Activated T-helper 1 cell treated with anti-CD3 and anti-CD28 coated beads, Interleukin-12 subunit alpha, Interleukin-12 subunit beta, Interleukin-2, Interleukin-4 antibody, amounts not matched to agents 30 ng/mL and 10 ng/mL and 1 ng/mL, durations not matched to agents 14 hours and 24 hours and 36 hours (primary cell): ENCODE results near the gene TOX3. TPM values are rescaled to one million over a fixed set of nuclear protein-coding genes. Genes with fewer than 3 reads are reported as not detected.

Source experiments
- DNase-seq: peaks from one replicate; pipeline ENCODE4 v3.0.0; 2021; ENCODE audit warnings: low spot score
- H3K27ac Mint-ChIP-seq: one replicate; pipeline ENCODE4 v1.8.0; 2021; ENCODE audit warnings: mild to moderate bottlenecking, mixed read lengths
- H3K27me3 Mint-ChIP-seq: one replicate; pipeline ENCODE4 v1.8.0; 2022; ENCODE audit warnings: mild to moderate bottlenecking, moderate library complexity, mixed read lengths; ENCODE audit not compliant: insufficient read depth
- H3K36me3 Mint-ChIP-seq: one replicate; pipeline ENCODE4 v1.8.0; 2021; ENCODE audit warnings: low read depth, mixed read lengths
- H3K4me1 Mint-ChIP-seq: one replicate; pipeline ENCODE4 v1.8.0; 2021; ENCODE audit warnings: low read depth, mixed read lengths
- H3K4me3 Mint-ChIP-seq: one replicate; pipeline ENCODE4 v1.8.0; 2021; ENCODE audit warnings: mild to moderate bottlenecking, moderate library complexity, mixed read lengths
- H3K9me3 Mint-ChIP-seq: one replicate; pipeline ENCODE4 v1.8.0; 2021; ENCODE audit warnings: mixed read lengths
- intact Hi-C: fragments of 100-400 bp; cut with micrococcal nuclease; formaldehyde crosslinking; loops from one replicate; pipeline ENCODE4 v1.15.1; 2024
- total RNA-seq: library from RNA; stranded (reverse); gene quantifications from 2 replicates; pipeline ENCODE4 v1.2.3, GENCODE V29; 2022

Gene TOX3
- total RNA-seq, 1 donor from 2014 or later = not detected

DNA sequence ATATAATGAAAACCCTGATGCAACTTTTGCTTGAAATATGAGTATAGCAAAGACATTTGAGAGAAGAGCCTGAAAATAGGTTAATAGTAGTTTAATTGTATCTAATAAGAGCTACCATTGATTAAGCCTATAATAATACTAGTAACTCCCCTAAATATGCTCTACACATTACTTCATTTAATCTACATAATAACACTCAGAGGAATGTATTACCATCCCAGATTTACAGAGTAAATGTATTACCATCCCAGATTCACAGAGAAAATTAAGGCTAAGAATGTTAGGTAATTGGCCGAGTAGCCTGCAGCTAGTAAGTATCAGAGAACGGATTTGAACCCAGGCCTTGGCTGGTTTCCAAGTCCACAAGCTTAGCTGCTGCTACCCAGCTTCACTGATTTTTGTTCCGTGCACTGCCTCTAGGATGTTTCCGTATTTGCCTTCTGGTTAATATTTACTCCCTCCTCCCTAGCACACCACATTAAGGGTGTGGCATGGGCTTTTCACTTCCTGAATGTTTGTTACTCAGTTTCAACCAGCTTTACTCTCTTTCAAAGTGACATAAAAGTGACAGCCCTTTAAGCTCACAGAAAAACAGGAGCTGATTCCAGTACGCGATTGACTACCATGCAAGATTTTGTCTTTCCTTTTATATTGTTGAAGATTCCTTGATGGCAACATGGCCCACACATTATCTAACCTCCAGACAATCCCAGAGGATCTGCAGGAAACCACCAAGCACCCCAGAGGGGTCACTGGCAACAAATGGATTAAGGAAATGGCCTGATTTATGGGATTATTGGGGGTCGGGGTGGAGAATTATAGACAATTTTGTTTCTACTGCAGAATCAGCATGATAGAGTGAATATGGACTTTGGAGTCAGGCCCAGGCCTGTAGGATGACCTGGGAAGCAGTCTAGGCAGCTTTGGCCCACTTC lies 26.7 kb upstream of the TOX3 start:
- no peaks in the 10 kb centered on the region for H3K9me3 Mint-ChIP-seq
- no peak overlapping the region for H3K4me3 Mint-ChIP-seq

DNA sequence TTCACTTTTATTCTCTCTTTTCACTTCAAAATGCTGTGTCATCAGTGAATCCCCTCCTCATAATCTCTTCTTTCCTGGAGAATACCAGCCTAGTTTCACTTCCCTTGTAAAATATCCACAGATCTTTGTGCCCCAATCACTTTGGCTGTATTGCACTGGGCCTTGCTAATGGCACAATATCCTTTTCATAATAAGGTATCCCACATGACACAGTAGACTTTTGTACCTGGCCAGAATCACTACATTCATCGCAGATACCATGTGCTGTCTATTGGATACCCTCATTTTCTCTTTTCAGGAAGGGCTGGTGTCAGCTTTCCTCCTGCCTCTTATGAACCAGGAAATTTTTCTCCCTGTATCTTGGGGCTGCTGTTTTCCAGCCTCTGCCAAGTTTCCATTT lies 25.7 kb upstream of the TOX3 start:
- no peak for DNase-seq
- intact Hi-C loops = no loop called here
- Mint-ChIP-seq H3K27me3 (no peaks in the 10 kb centered on the region), H3K9me3 (no peaks in the 10 kb centered on the region), H3K4me1 (no peaks in the 10 kb centered on the region), H3K27ac (no peak overlapping the region), H3K4me3 (no peak overlapping the region), H3K36me3 (no peaks in the 10 kb centered on the region)

More for the DNA sequence above, 26.7 kb upstream of the TOX3 start:
- intact Hi-C loops = no loop called here
- Mint-ChIP-seq H3K36me3 (no peaks in the 10 kb centered on the region), H3K27ac (no peak overlapping the region), H3K27me3 (no peaks in the 10 kb centered on the region), H3K4me1 (no peaks in the 10 kb centered on the region)
- no peak for DNase-seq

DNA sequence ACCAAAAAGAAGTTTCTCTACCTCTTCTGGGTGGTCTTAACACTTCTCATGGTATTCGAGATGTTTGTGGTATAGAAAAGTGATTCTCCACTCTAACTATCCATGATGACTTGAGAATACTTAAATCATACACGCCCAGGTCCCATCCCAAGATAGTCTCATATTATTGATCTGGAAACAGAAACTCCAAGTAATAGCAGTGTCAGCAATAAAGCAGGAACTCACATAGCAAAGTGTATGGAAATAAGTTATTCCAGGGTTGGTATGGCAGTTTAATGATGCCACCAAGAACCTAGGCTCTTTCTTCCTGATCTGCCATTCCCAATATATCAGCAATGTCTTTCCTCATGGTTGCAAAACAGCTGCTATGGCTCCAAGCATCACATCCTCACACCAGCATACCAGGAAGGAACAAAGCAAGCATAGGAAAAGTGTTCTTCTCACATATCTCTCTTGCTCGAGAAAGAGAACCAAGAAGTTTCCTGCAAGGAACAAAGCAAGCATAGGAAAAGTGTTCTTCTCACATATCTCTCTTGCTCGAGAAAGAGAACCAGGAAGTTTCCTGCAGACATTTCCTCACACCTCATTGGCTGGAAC lies 23.6 kb upstream of the TOX3 start:
- intact Hi-C loops = no loop called here
- Mint-ChIP-seq H3K27ac (no peak overlapping the region), H3K36me3 (no peaks in the 10 kb centered on the region), H3K27me3 (no peaks in the 10 kb centered on the region), H3K4me3 (no peak overlapping the region), H3K9me3 (no peaks in the 10 kb centered on the region), H3K4me1 (no peaks in the 10 kb centered on the region)
- no peak for DNase-seq

DNA sequence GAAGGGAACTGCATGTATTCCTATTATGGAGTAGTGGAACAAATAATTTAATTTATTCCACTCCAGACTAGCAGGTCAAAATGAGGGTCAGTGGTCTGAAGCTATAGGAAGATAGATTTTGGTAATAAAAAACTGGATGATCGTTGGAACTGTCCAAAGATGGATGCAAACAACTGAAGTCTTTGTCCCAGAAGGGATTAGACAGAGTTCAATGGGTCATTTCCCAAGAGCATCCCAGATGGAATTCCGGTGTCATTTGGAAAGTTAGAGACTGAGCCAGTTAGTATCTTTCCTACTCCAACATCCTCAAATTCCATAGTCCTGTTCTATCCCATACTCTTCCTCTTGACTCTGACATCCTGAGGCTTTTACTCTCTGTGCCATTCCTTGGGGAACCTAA lies 22.8 kb upstream of the TOX3 start:
- Mint-ChIP-seq H3K4me1 (no peaks in the 10 kb centered on the region), H3K4me3 (no peak overlapping the region)
- intact Hi-C loops = no loop called here

DNA sequence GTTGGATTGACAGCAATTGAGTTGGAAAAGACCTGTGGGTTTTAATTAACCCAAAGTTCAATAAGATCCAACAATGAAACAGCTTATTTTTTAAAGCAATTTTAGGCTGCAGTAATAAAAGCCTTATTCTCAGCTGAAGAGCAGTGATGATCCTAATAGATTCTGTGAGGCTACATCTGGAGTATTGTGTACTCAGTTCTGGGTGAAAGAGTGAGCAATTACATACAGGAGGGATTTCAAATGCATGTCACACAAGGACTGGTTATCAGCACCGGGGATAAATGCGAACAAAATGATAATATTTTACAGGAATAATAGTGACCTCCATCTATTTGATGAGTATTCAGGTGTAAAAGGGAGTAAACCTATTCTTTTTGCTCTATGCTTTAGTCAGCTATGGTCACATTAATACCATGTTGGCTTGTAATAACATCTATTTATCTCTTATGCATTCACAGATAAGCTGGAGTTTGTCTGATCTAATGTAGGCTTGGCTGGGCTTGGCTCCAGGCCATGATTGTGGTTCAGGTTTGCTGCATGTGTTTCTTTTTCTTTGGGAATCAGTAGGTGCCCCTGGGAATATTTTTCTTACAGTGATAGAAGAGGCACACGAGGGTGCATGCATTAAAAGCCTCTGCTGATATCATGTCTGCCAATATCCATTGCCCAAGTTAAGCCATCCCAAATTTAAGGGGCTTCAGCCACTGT lies 22.2 kb upstream of the TOX3 start:
- H3K4me3 Mint-ChIP-seq = no peak overlapping the region
- H3K27me3 Mint-ChIP-seq = no peaks in the 10 kb centered on the region
- H3K4me1 Mint-ChIP-seq = no peaks in the 10 kb centered on the region
- H3K27ac Mint-ChIP-seq = no peak overlapping the region
- intact Hi-C loops = no loop called here
- no peaks in the 10 kb centered on the region for H3K9me3 Mint-ChIP-seq
- DNase-seq = no peak
- no peaks in the 10 kb centered on the region for H3K36me3 Mint-ChIP-seq

More for the DNA sequence above, 22.8 kb upstream of the TOX3 start:
- Mint-ChIP-seq H3K36me3 (no peaks in the 10 kb centered on the region), H3K9me3 (no peaks in the 10 kb centered on the region), H3K27me3 (no peaks in the 10 kb centered on the region), H3K27ac (no peak overlapping the region)
- DNase-seq = no peak

DNA sequence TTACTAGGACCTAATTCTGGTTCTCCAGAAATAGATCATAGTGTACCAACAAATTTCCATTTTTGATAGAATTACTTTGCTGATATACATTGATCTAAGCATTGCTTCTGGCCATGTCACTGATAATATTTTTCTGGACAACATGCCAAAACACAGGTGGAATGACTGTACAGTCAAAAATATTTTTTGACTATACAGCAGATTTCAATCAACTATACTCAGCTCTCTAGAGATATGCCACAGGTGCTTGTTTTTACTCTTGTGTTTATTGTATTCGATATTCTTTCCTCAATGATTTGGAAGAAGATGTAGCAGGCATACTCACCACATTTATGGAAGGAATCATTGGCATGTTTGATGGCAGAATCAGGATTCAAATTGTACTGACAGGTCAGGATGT lies 21.6 kb upstream of the TOX3 start:
- no peaks in the 10 kb centered on the region for H3K4me1 Mint-ChIP-seq
- no peaks in the 10 kb centered on the region for H3K36me3 Mint-ChIP-seq
- no peak overlapping the region for H3K27ac Mint-ChIP-seq
- no peak overlapping the region for H3K4me3 Mint-ChIP-seq
- intact Hi-C loops = no loop called here
- H3K9me3 Mint-ChIP-seq = no peaks in the 10 kb centered on the region
- no peaks in the 10 kb centered on the region for H3K27me3 Mint-ChIP-seq
- no peak for DNase-seq

DNA sequence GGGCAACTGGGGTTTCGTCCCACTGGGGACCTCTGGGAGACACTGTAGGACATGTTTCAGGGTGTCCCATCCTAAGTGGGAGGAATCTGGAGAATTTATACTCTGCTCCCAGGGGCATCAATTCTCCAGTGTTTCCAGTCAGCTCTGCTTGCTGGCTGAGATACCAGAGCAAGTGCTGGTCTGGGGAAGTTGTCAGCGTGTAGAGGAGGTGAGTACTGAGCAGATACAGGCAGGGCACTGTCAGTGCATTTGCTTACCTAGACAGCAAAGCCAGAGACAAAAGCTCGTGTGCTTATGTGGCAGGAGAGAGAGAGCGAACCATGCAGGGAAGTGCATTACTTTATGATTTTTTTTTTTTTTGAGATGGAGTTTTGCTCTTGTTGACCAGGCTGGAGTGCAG lies 20.2 kb upstream of the TOX3 start:
- Mint-ChIP-seq H3K9me3 (no peaks in the 10 kb centered on the region), H3K4me3 (no peak overlapping the region), H3K27me3 (no peaks in the 10 kb centered on the region), H3K4me1 (no peaks in the 10 kb centered on the region), H3K36me3 (no peaks in the 10 kb centered on the region), H3K27ac (no peak overlapping the region)
- DNase-seq = no peak
- intact Hi-C loops = no loop called here

DNA sequence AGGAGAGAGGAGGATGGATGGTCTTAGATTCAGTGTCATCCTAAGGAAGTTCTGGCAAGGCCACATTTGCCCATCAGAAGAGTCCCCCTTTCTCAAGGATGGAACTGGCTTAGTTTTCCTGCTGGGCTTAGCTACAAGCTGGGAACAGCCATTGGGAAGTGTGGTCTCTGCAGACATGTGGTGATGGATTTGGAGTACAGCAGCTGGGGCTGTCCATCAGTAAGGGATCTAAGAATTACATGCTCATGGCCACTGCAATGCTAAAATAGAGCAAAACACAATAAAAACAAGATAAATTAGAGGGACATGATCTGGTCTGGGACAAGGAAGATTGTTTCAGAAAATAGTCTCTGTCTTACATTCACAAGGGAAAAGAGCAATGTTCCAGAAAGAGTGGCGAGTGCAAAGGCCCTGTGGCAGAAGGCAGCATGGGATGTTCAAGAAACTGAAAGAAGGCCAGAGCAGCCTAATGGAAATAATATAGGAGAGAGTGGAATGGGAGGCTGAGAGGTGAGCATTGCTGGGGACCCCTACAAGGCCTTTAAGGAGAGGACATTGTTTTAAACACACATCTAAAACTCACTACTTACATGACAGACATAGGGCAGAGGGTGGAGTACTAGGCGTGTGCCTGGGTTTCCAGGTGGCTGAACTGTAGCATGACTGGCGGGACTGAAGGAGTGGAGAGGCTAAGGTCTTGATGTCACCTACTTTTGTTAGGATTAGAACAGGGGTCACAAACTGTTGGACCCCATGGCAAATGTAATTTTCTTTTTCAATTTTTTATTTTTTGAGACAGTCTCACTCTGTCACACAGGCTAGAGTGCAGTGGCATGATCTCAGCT lies 17.0 kb upstream of the TOX3 start:
- H3K27ac Mint-ChIP-seq = no peak overlapping the region

DNA sequence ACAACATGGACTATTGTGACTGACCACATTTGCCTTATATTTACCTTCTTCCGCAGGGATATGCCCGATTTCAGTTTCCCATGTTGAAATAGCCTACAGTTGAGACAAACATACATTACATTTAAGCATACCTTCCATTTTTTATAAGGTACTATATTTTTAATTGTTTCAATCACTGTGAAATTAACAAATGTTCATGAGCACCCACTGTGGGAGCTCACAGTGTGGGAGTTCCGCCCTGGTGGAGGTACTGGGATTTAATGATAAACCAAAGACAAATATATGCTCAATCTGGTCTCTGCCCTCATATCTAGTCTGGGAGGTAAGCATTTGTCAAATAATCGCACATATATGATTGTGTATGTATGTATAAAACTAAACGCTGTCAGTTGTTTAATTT lies 15.8 kb upstream of the TOX3 start:
- no peak for DNase-seq
- Mint-ChIP-seq H3K4me3 (no peak overlapping the region), H3K36me3 (no peaks in the 10 kb centered on the region), H3K9me3 (no peaks in the 10 kb centered on the region), H3K27ac (no peak overlapping the region), H3K27me3 (no peaks in the 10 kb centered on the region), H3K4me1 (no peaks in the 10 kb centered on the region)
- intact Hi-C loops = no loop called here

More for the DNA sequence above, 17.0 kb upstream of the TOX3 start:
- no peaks in the 10 kb centered on the region for H3K9me3 Mint-ChIP-seq
- intact Hi-C loops = no loop called here
- no peak overlapping the region for H3K4me3 Mint-ChIP-seq
- no peaks in the 10 kb centered on the region for H3K36me3 Mint-ChIP-seq
- H3K4me1 Mint-ChIP-seq = no peaks in the 10 kb centered on the region
- DNase-seq = no peak
- no peaks in the 10 kb centered on the region for H3K27me3 Mint-ChIP-seq

DNA sequence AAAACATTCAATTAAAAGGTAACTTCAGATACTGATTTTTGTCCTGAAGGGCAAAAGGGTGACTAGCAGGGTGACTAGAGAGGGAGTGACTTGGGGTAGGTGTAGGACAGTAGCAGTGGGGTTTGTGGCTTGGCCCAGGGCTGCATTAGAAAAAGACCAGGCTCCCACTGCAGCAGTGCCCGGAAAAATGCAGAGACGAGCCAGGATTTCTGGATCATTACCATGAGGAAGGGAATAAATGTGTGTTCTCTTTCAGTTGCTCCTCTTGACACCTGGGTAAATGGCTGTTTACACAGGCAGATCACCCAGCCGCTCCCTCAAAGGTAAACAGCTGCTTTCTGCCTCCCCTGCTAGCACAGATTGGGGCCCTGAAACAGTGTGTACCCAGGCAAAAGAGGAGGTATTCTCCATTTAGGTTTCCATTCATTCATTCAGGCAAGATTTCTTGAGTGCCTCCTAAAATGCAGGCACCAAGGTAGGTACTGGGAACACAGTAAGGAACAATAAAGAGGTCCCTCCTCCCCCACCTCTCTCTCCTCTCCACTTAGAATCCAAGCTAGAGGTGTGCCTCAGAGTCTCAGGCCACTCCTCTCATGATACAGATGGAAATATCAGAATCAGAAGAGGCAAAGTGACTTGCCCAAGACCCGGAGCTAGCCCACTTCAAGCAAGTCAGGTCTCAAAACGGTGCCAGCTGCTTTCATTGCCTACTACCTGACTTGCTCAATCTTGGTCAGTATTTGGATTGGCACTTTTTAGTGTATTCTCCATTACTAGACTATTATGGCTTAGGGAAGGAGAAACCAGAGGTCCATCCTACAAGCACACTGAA lies 15.2 kb upstream of the TOX3 start:
- no peak for DNase-seq
- H3K9me3 Mint-ChIP-seq = no peaks in the 10 kb centered on the region
- no peaks in the 10 kb centered on the region for H3K4me1 Mint-ChIP-seq
- no peak overlapping the region for H3K4me3 Mint-ChIP-seq
- H3K36me3 Mint-ChIP-seq = no peaks in the 10 kb centered on the region
- no peak overlapping the region for H3K27ac Mint-ChIP-seq
- no peaks in the 10 kb centered on the region for H3K27me3 Mint-ChIP-seq
- intact Hi-C loops = no loop called here

DNA sequence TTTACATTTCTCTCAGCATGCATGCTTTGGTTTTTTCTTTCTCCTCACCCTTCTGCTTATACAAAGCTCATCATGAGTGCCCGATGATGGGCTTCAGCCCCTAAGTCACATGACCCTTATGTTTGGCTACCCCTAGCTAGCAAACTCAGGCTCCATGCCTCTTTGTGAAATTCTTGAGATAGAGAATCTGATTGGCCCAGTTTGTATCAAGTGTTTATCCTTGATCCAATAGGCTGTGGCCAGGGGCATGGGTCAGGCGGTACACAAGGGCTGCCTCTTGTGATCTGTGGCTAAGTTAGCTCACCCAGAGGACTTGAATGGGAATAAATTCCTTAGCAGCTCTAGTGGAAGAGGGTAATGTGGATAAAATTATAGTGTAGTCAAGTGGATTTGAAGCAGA lies 11.5 kb upstream of the TOX3 start:
- Mint-ChIP-seq H3K9me3 (no peaks in the 10 kb centered on the region), H3K27ac (no peak overlapping the region), H3K36me3 (no peaks in the 10 kb centered on the region), H3K27me3 (no peaks in the 10 kb centered on the region), H3K4me3 (no peak overlapping the region), H3K4me1 (no peaks in the 10 kb centered on the region)
- intact Hi-C loops = no loop called here
- DNase-seq = no peak

DNA sequence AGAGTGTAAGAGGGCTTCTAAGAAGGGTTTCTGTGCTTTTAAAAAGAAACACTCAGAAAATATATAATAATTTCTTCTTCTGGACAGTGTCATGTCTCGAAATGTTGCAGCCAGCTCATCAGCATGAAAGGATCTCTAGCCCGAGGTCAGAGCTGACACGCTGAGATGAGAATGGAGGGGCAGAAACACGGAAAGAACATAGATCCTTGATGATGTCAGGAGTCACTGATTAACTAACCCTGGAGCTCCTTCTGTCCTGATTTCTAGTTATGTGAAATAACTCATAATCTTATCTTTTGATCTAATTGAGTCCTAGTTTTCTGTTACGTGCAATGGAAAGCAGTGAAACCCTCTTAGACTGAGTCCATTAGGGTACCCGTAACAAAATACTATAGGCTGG lies 10.3 kb upstream of the TOX3 start:
- Mint-ChIP-seq H3K27ac (no peak overlapping the region), H3K4me1 (no peaks in the 10 kb centered on the region), H3K9me3 (no peaks in the 10 kb centered on the region), H3K4me3 (no peak overlapping the region), H3K27me3 (no peaks in the 10 kb centered on the region), H3K36me3 (no peaks in the 10 kb centered on the region)
- DNase-seq = no peak
- intact Hi-C loops = no loop called here
